ENCODE measurements around the gene FGD2. TPM values are rescaled to one million over a fixed set of nuclear protein-coding genes. Genes with fewer than 3 reads are reported as not detected.

FGD2 gene
- total RNA-seq, 1 experiment from 2014 or later: 0.44 TPM

GRCh38 chr6:37025621-37026466, 20.4 kb downstream of the FGD2 start:
- ATAC-seq (no peak), DNase-seq (no peak)
- Histone ChIP-seq H3K4me1 (ENCODE audit: insufficient read depth, low read length) (peaks cover 51% of the 10 kb centered on the region), H3K27ac (ENCODE audit: low read length) (peak overlapping the region; percentile 97), H3K4me2 (ENCODE audit: low read length) (peak overlapping the region; percentile 68; the same call in 1 of the 2 replicates), H4K20me1 (ENCODE audit: low read length) (no peaks in the 10 kb centered on the region), H3K9me2 (replicated peaks; ENCODE audit: low read length) (no peaks in the 10 kb centered on the region), H2AFZ (ENCODE audit: low read length) (no peak overlapping the region), H3K27me3 (ENCODE audit: low read length) (no peaks in the 10 kb centered on the region), H3K36me3 (ENCODE audit: low read depth, low read length) (no peaks in the 10 kb centered on the region), H3F3A (ENCODE audit: low read length, unreplicated experiment) (peaks cover 10% of the 10 kb centered on the region), H3K9ac (ENCODE audit: low read length) (peak overlapping the region; percentile 93), H3K79me2 (ENCODE audit: low read length) (no peaks in the 10 kb centered on the region), H3K4me3 (ENCODE audit: low read length) (no peak overlapping the region), H3K9me3 (ENCODE audit: low read length) (peaks cover 4% of the 10 kb centered on the region; the same call in 1 of the 2 replicates)
- no TSS peak for BruUV-seq (replicated peaks)
- CTCF ChIA-PET: interaction anchor here (1.3 kb wide), 1 partner anchor 184 kb away, joined by 3 read pairs; no protein-coding TSS in a partner anchor
- TF ChIP-seq EZH2phosphoT487 (IDR thresholded peaks at IDR 0.05; ENCODE audit: borderline replicate concordance, low read length) (no peak), EZH2 (IDR thresholded peaks at IDR 0.05; ENCODE audit: low read length, unreplicated experiment) (no peak), CTCF (conservative IDR thresholded peaks at IDR 0.05; ENCODE audit: low read depth, low read length) (no peak)
- POLR2A ChIA-PET (ENCODE audit: unreplicated experiment): no interaction called here
- intact Hi-C loops (cut with micrococcal nuclease): no loop called here

- no TSS peak for BruUV-seq (replicated peaks)
- Histone ChIP-seq H3K9ac (ENCODE audit: low read length) (no peak overlapping the region), H3K9me2 (replicated peaks; ENCODE audit: low read length) (no peaks in the 10 kb centered on the region), H3K4me3 (ENCODE audit: low read length) (no peak overlapping the region), H3K79me2 (ENCODE audit: low read length) (no peaks in the 10 kb centered on the region), H3K36me3 (ENCODE audit: low read depth, low read length) (no peaks in the 10 kb centered on the region), H3K9me3 (ENCODE audit: low read length) (peaks cover 5% of the 10 kb centered on the region; the same call in 1 of the 2 replicates), H3K4me2 (ENCODE audit: low read length) (no peak overlapping the region), H3K27ac (ENCODE audit: low read length) (no peak overlapping the region), H2AFZ (ENCODE audit: low read length) (no peak overlapping the region), H3F3A (ENCODE audit: low read length, unreplicated experiment) (peaks cover 10% of the 10 kb centered on the region), H3K4me1 (ENCODE audit: insufficient read depth, low read length) (peaks cover 42% of the 10 kb centered on the region), H3K27me3 (ENCODE audit: low read length) (no peaks in the 10 kb centered on the region), H4K20me1 (ENCODE audit: low read length) (no peaks in the 10 kb centered on the region)
- intact Hi-C loops (cut with micrococcal nuclease): no loop called here
- no peak for DNase-seq
- TF ChIP-seq EZH2phosphoT487 (IDR thresholded peaks at IDR 0.05; ENCODE audit: borderline replicate concordance, low read length) (no peak), CTCF (conservative IDR thresholded peaks at IDR 0.05; ENCODE audit: low read depth, low read length) (no peak), EZH2 (IDR thresholded peaks at IDR 0.05; ENCODE audit: low read length, unreplicated experiment) (no peak)
- no peak for ATAC-seq
- POLR2A ChIA-PET (ENCODE audit: unreplicated experiment): no interaction called here
- CTCF ChIA-PET: interaction anchor here (1.2 kb wide), 1 partner anchor 183 kb away, joined by 4 read pairs; no protein-coding TSS in a partner anchor
These were observed 21.7 kb downstream of the FGD2 start for GRCh38 chr6:37027036-37027720.
